GM19397 (cell line): Measurements from ENCODE around the gene LCMT1.
"Not testable (repeated sequence)": the region's sequence is repeated elsewhere in the genome, so short reads cannot be mapped to it uniquely, and the experiment has no call there.

Experiments
- ATAC-seq: cut with Tn5 transposase; IDR thresholded peaks from one replicate; pipeline ENCODE4 v1.9.1; 2021; ENCODE audit warnings: mild to moderate bottlenecking, moderate library complexity; ENCODE audit not compliant: unreplicated experiment

LCMT1 gene

GRCh38 chr16:25138130-25138529 is 26.6 kb downstream of the LCMT1 start:
- ATAC-seq: no peak

GRCh38 chr16:25140459-25140858 is 28.9 kb downstream of the LCMT1 start:
- ATAC-seq: no peak

GRCh38 chr16:25141648-25142047 is 30.1 kb downstream of the LCMT1 start:
- ATAC-seq: no peak

GRCh38 chr16:25143928-25144327 is 32.4 kb downstream of the LCMT1 start:
- ATAC-seq: no peak

GRCh38 chr16:25148568-25149215 is 37.1 kb downstream of the LCMT1 start:
- no peak for ATAC-seq

GRCh38 chr16:25151996-25152395 is 40.5 kb downstream of the LCMT1 start:
- ATAC-seq: no peak

GRCh38 chr16:25155553-25156460 is 44.3 kb downstream of the LCMT1 start:
- ATAC-seq: no peak

- no peak for ATAC-seq
Observed at GRCh38 chr16:25157271-25157875, 45.8 kb downstream of the LCMT1 start.

GRCh38 chr16:25158401-25158800 is 46.9 kb downstream of the LCMT1 start:
- ATAC-seq: no peak

- no peak for ATAC-seq
Observed at GRCh38 chr16:25161753-25162367, 50.3 kb downstream of the LCMT1 start.

GRCh38 chr16:25163683-25164082 is 52.1 kb downstream of the LCMT1 start:
- ATAC-seq: no peak

GRCh38 chr16:25165284-25165683 is 53.7 kb downstream of the LCMT1 start:
- ATAC-seq: no peak

GRCh38 chr16:25167920-25168319 is 56.4 kb downstream of the LCMT1 start:
- ATAC-seq: not testable (repeated sequence)

- ATAC-seq: no peak
Observed at GRCh38 chr16:25171390-25171789, 59.8 kb downstream of the LCMT1 start.

GRCh38 chr16:25172831-25173230 is 61.3 kb downstream of the LCMT1 start:
- no peak for ATAC-seq

- ATAC-seq: no peak
Observed at GRCh38 chr16:25174285-25174684, 62.7 kb downstream of the LCMT1 start.

GRCh38 chr16:25176136-25176535 is 64.6 kb downstream of the LCMT1 start:
- no peak for ATAC-seq

GRCh38 chr16:25177512-25177830 is 65.9 kb downstream of the LCMT1 start:
- no peak for ATAC-seq

- ATAC-seq: no peak
Observed at GRCh38 chr16:25177831-25178688, 66.5 kb downstream of the LCMT1 start.

- ATAC-seq: not testable (repeated sequence)
Observed at GRCh38 chr16:25181236-25181635, 69.7 kb downstream of the LCMT1 start.

GRCh38 chr16:25184771-25185170 is 73.2 kb downstream of the LCMT1 start:
- no peak for ATAC-seq
